ENCODE measurements around the gene DPP6. TPM values are rescaled to one million over a fixed set of nuclear protein-coding genes. Genes with fewer than 3 reads are reported as not detected.

The DPP6 gene
- total RNA-seq, 1 donor from 2014 or later, result not detected

DNA sequence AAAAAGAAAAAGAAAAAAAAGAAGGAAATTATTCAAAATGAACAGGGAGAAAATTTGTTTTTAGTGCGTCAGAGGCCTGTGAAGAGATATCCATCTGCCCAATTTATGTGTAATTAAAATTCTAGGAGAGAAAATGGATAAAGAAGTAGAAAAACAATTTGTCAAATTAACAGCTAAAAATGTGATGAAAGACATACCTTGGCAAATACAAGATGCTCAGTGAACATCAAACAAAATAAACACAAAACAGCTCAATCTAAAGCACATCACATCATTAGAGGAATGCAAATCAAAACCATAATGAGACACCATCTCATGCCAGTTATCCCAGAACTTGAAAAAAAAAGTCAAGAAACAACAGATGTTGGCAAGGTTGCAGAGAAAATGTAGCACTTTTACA lies 477.9 kb downstream of the DPP6 start:
- no peak for DNase-seq (ENCODE audit: low spot score)

DNA sequence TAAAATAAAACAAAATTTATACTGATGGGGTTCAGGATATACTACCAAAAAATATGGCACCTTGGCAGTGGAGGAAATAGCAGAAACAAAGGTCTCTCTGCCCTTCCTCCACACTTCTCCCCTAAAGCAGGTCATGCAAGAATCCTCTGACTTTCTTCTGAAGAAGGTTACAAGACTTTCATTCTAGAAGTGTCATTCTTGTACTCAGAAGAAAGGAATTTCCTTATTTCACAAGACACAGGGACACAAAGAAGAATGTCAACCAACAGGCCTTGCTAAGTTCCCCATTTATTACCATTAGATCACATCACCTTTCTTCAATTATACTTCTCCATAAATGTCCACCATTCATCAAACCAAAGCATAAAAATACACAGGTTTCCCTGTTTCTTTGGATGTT lies 480.6 kb downstream of the DPP6 start:
- no peak for DNase-seq (ENCODE audit: low spot score)

DNA sequence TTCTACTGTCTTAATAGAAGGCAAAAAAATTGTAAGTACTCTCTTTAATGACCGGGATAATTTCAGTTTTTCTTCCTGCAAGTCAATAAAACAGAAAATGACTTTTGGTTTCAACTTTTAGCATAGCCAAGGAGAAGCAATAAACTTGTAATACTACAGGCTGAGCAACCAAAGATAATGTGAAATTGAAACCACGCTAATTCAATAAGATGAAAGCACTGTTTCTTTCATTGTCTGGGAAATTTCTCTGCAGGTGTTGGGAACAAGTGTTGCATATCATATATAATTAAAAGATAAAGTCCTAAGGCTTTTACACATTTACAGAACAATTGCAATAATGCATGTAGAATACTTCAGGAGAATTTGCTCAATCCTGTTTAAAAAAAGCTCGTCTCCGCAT lies 488.4 kb downstream of the DPP6 start:
- DNase-seq (ENCODE audit: low spot score), result no peak

DNA sequence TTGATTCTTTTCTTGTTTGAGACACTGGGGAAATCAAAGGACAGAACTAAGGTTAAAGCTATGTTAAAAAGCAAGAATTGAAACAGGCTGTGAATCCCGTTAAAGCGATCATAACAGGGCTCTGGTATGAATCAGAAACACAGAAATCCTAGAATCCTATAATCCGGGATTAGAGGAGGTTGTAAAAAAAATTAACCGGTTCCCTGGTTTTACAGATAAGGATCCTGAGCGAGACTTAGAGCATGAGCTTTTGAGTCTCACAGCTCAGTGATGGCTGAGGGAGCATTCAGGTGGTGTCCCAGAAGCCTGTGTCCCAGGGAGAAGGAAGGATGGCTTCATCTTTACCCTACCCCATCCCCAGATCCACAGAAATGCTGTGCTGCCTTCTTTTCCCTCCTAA lies 489.4 kb downstream of the DPP6 start:
- no peak for DNase-seq (ENCODE audit: low spot score)

DNA sequence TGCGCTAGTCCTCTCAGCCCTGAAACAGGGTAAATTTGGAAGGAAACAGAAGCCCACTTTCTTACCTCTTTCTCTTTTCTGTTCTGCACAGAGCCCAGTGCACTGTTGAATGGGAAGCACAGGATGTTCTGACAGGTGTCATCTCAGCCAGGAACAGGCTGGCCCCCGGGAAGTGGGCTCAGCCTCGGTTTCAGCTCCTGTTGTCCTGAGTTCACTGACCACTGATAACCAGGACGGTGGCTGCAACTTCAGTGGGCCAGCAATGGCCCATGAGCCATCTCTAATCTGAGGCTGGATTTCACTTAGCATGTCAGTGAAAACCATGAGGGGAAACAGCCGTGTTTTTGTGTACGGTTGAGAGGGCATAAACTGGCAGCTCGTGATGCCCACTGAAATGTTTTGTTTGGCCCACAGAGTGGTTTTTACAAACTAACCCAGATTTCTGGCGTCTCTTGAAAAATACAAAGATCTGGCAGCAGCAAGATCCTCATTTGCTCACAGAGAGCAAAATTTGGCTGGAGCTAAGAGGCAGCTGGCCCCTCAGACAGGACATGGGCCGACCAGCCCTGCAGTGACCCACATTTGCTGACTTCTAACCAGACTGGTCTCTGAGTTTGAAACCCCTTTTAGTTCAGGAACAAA lies 494.9 kb downstream of the DPP6 start:
- no peak for DNase-seq (ENCODE audit: low spot score)

DNA sequence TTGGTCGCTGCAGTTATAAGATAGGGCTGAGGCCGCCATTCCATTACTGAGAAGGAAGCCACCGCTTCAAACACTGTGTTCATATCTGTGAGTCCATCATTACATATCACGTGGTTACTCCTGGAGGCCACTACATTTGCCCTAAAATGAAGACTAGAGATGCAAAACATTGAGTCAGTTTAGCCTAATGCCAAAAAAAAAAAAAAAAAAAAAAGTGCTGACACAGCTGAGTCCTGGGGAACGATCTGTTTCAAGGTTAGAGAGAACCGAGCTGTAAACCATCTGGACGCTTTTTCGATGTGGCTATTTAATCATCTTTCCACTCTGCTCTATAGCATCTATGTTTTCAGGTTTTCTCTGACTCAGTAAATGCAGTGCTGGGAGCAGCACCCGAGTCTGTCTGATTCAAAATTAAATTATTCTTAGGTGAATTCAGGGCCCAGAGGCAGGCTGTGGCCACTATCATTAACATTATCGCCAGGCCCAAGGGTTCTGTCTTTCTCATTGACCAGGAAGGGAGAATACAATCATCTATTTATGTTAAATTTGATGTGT lies 501.6 kb downstream of the DPP6 start:
- no peak for DNase-seq (ENCODE audit: low spot score)

DNA sequence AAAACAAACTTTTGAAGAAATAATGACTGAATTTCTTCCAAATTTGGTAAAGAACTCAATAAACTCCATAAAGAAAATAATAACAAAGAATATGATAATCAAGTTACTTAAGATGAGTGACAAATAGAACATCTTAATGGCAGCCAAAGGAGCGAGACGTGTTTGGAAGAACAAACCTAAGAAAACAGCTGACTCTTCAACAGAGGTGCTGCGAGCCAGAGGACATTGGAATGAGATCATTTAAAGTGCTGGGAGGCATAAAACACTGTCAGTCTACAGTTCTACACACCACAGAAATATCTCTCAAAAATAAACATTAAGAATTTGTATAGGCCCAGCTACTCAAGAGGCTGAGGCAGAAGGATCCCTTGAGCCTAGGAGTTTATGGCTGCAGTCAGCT lies 507.3 kb downstream of the DPP6 start:
- no peak for DNase-seq (ENCODE audit: low spot score)

DNA sequence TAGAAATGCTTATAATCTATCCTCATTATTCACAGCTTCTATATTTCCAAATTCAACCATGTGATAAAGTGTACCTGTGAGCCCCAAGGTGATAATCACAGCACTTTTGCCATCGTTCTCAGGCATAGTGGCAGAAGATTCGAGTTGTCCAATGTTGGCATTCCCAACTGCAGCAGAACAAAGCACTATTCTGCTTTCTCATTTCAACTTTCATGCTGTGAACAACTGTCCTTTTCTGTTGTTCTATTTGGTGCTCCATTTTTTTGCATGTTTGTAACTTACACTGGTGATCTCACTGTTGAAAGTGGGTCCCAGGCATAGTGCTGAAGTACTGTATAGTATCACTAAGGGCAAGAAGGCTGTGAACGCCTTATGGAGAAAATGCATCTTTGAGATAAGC lies 512.5 kb downstream of the DPP6 start:
- no peak for DNase-seq (ENCODE audit: low spot score)

DNA sequence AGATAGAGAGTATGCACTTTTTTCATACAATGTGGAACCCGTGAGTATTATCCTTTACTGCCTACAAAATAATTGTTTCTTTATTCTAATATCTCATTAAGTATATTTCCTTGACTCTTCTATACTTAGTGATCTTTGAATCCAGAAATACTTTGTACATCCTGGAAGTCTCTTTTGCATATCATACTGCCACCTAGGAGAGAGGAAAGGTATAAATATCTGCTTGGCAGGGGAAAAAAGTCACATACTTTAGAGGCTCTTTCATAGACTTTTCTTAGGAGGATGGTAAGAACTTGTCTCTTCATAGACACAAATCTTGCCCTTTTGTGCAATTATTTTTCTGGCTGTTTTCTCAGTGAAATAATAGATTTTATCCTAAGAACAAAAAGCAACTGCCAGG lies 514.7 kb downstream of the DPP6 start:
- DNase-seq (ENCODE audit: low spot score), result no peak

DNA sequence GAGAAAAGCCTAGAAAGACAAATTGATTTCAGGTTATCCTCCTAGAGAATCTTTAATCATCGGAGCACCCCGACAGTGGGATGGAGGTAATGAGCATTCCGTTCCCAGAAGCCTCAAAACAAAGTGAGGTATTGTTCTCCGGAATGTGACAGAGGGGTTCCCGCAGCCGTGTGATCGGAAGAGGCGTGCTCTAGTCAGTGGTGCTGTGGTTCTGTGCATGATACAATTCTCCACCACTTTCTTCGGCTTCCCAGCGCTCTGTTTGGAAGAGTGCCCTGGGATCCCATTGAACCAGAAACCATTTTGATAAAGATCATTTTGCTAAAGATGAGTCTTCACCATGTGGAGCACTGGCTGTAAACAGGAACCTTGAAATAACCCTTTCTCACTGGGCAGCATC lies 516.1 kb downstream of the DPP6 start:
- DNase-seq (ENCODE audit: low spot score), result no peak

DNA sequence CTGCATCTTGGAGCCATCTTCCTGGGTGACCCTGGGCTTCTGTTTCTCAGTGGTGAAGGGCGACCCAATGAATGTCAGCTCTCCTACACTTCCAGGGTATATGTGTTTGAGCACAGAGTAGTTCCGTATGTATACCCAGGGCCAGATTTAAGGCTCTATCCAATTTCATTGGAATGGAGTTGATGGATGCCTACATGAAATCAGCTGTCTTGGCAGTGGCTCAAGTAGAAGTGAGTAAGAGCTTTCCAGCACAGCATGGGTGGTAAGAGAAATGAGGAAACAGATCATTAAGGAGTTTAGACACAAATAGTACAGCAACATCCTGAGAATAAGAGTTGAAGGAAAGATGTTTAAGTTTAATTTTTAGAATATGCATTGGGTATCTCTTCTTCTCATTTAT lies 517.7 kb downstream of the DPP6 start:
- DNase-seq (ENCODE audit: low spot score), result no peak

DNA sequence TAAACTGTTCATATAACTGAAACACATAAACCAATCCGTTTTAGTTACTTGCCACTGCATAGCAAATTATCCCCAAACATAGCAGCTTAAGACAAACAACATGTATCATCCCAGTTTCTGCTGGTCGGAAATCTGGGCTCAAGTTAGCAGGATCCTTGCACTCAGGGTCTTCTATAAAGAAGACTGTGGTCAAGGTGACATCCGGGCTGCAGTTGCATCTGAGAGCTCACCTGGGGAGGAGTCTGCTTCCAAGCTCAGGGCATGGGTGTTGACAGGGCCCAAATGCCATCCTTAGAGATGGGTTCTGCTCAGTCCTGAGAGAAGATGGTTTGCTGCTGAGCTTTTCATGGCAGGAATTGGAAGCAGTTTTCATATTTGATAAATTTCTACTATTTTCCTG lies 519.6 kb downstream of the DPP6 start:
- no peak for DNase-seq (ENCODE audit: low spot score)

DNA sequence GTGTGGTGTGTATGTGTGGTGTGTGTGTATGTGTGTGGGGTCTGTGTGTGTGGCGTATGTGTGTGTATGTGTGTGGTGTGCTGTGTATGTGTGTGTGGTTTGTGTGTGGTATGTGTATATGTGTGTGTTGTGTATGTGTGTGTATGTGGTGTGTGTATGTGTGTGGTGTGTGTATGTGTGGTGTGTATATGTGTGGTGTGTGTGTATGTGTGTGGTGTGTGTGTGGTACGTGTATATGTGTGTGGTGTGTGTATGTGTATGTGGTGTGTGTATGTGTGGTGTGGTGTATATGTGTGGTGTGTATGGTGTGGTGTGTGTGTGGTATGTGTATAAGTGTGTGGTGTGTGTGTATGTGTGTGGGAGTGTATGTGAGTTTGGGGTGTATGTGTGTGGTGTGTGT lies 522.0 kb downstream of the DPP6 start:
- no peak for DNase-seq (ENCODE audit: low spot score)

DNA sequence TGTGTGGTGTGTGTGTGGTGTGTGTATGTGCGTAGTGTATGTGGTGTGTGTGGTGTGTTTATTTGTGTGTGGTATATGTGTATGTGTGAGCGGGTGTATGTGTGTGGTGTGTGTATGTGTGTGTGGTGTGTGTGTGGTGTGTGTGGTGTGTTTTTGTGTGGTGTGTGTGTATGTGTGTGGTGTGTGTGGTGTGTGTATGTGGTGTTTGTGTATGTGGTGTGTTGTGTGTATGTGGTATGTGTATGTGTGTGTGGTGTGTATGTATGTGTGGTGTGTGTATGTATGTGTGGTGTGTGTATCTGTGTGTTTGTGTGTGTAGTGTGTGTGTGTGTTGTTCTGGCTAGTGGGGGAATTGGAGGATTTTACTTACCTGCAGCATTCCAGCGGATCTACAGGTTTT lies 523.3 kb downstream of the DPP6 start:
- DNase-seq (ENCODE audit: low spot score), result no peak

DNA sequence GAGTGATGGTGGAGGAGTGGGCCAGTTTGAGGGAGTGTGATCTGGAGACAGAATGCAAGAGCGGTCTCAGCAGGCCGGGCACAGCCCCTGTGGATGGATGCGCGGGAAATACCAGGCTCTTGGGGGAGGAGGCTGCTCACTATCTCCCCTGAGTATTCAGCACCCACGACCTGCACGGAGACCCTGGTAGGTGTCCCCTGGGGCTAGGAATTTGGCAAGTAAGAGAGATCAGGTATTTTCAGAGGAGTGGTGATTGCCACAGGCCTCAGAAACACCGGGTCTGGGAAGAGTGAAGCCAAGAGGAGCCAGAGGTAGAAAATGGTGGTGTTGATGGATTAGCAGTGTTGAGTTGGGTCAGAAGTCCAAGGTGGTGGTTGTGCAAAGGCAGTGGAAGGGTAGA lies 524.4 kb downstream of the DPP6 start:
- no peak for DNase-seq (ENCODE audit: low spot score)

DNA sequence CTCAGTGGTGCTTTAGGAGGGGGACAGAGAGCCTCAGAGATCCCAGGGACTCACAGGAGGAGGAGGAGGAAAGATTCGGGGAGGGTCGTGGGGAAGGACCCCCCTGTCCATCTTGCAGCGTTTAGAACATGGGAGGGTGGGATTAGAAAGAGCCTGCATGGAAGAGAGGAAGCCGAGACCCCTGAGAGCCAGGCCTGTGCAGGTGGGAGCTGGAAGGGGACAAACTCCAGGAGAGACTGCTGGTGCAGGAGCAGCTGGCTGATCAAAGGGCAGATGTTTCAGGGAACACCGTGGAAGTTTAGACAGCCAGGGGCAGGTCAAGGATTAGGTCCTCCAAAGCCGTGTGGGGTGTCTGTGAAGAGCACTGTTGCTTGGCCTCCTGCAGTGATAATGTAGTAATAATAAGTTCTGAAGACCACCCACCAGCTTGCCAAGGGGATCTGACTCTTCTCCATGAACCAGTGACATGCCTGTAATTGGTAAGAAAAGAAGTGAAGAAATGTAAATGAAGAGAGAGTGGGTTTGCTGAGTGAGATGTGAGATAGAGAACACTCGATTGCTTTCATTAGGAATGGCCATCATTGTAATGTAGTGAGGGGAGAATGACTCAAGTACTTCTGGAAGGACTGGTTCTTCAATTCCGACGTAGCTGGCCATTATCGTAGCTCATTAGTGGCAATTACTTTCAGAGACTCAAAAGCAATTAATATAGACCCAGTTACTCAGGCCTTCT lies 525.1 kb downstream of the DPP6 start:
- no peak for DNase-seq (ENCODE audit: low spot score)

DNA sequence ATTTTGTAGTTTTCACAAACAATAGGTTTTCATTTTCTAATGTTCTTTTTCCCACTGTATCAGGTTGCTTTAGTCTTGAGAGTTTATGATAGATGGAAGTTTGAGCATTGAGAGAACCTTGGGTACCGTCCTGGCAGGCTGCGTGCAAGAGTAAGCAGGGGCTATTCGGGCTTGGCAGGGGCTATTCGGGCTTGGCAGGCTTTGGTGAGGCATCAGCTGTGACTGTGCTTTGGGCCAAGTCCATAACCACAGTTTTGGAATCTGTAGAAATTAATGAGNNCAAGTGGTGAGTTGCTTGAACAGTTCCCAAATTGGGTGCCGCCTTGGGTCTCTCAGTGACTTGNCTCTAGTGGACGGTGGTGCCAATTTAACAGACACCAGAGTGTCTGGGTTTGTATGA lies 526.1 kb downstream of the DPP6 start:
- no peak for DNase-seq (ENCODE audit: low spot score)

DNA sequence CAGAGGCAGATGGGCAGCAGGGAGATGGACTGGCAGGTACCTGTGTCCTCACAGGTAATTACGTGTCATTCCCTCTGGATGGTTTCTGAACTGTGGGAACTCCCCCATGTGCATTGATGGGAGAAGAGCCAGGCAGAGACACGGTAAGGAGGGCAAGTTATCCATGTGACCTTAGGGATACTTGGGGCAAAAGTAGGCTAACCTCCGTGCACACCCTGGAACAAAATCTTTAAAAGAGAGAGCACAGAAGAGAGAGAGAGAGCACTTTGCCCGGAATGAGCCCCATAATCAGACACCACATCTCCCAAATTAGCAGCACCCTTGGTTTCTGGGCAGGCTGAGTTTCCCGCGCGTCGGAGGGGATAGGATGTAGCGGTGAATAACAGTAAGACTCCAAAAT lies 527.5 kb downstream of the DPP6 start:
- no peak for DNase-seq (ENCODE audit: low spot score)

DNA sequence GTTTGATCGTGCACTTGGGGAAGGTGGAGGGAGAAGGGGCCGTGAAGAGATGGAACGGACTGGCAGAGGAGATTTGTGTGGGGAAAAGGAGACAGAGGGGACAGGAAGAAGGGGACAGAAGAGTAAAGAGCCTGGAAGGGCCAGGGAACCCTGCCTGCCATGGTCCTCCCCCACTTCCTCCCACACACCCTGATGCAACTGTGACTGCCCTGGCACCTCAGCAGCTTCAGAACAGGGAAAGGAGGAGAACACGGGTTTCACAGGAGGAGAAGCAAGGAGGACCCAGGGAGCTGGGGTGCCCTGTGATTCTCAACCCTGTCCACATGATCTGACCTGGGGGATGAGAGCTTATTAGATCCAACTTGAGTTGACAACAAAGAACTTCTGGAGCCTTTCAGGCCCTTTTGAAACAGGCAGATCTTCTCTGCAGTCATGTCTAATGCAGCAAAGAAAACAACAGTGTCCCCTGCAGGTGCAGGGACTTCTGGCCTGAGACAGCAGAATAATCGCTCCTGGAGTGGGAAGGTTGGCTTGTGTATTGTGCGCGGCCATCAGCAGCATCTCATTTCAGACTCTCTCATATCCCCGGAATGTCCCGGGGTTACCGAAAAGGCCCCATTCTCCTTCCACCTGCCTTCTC lies 529.2 kb downstream of the DPP6 start:
- DNase-seq (ENCODE audit: low spot score), result no peak

DNA sequence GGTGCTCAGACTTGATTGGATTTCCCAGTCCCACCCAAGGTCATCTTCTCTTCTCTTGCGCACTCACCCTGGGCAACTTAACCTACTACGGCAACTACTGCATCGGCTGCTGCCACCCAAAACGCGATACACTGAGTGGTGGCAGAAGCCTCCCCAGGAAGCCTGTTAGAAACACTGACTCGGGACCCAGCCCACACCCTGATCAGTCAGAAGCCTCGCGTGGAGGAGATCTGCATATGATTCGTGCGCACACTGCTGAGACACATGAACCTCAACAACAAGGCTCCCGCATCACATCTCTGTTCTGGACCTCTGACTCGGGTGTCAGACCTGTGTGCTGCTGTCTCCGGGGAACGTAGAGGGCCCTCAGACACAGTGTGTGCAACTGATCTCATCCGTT lies 531.3 kb downstream of the DPP6 start:
- DNase-seq (ENCODE audit: low spot score), result no peak

DNA sequence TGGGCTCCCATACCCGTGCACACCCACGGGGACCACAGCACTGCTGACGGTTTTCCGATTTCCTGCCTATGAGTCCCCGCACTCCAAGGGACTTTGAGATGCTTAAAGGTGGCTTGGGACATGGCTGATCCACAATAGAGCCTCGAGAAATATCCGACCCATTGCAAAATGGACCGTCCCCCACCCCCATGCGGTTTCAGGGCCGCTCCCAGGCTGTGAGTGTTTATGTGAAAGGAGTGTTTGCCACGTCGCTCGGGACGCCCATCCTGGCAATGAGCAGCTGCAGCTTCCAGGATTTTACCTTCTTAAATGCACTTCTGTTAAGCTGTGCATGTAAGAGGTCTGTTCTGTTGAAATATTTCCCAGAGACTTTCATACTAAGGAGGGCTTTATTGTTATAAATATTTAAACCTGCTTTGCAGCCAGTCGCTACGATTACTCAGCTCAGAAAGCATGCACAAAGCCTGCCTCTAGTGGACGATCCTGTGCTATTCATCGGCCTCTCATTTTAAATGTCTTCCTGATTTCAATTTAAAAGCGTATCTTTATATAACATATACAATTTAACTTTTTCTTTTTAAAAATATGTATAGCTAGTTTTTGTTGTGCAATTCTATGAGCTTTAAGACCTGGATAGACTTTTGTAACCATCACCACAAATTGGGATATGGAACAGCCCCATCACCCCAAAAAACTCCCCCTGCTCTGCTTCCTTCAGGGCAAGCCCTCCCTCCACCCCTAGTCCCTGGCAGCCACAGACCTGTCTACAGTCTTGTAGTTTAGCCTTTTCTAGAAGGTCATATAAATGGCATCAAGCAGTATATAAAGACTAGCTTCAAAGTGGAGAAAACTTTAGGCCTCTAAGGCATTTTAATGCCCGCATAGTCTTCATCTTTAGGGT lies 532.4 kb downstream of the DPP6 start:
- DNase-seq (ENCODE audit: low spot score), result no peak

DNA sequence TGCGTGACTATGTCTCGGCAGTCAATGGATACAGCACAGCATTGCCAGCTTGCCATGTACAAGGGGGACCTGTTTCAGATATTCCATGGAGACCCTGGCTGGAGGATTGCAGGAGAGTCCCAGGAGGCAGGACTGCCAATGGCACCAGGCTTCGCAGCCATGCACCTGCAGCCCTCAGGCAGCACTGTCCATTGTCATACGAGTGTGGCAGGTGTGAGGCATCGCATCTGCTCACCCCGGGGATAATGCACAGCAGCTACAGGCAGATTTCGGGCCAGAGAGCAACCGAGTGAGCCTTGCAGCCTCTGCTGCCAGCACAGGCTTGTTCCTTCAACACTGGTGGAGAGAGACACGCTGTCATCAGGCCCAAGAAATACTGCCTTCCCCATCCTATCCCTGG lies 535.6 kb downstream of the DPP6 start:
- no peak for DNase-seq (ENCODE audit: low spot score)

All from ureter (tissue), 1 donor.